Upper lobe of left lung (tissue), 6 donors: ENCODE results near the gene CCDC86. TPM values are rescaled to one million over a fixed set of nuclear protein-coding genes. Genes with fewer than 3 reads are reported as not detected.

Experiments
- ATAC-seq, 2 donors: fragments of 200-7000 bp; cut with Tn5 transposase; one replicate each; pipeline ENCODE4 v1.9.1; 2022; ENCODE audit warnings: mild to moderate bottlenecking in 2 of 2, moderate library complexity in 2 of 2; ENCODE audit not compliant: low FRiP score in 2 of 2
- DNase-seq, 2 donors: peaks; one replicate each; pipeline ENCODE4 v3.0.0-alpha.2; 2019 to 2020
- H3K27ac ChIP-seq, 4 donors: fragments of 200-600 bp; sonication (generic); one replicate each; pipeline ENCODE4 v1.5.1; 2016 to 2019
- H3K27me3 ChIP-seq, 4 donors: fragments of 200-600 bp; sonication (generic); one replicate each; pipeline ENCODE4 v1.5.1; 2017 to 2019
- H3K36me3 ChIP-seq, 4 donors: fragments of 200-600 bp; sonication (generic); one replicate each; pipeline ENCODE4 v1.5.1; 2016 to 2019
- H3K4me1 ChIP-seq, 4 donors: fragments of 200-600 bp; sonication (generic); one replicate each; pipeline ENCODE4 v1.5.1; 2018 to 2019
- H3K4me3 ChIP-seq, 4 donors: fragments of 200-600 bp; sonication (generic); one replicate each; pipeline ENCODE4 v1.5.1; 2017 to 2019; ENCODE audit warnings: mild to moderate bottlenecking in 2 of 4, moderate library complexity in 1 of 4
- H3K9me3 ChIP-seq, 4 donors: fragments of 200-600 bp; sonication (generic); one replicate each; pipeline ENCODE4 v1.5.1; 2018 to 2019
- EP300 ChIP-seq, 4 donors: sonication (generic); formaldehyde crosslinking; IDR thresholded peaks; one replicate each; pipeline ENCODE4 v1.5.1; 2017; ENCODE audit warnings: antibody characterized with exemption in 4 of 4, control low read depth in 2 of 4
- POLR2A ChIP-seq, 4 donors: fragments of 450-650 bp; IDR thresholded peaks; one replicate each; pipeline ENCODE4 v1.5.1; 2016 to 2017; ENCODE audit warnings: antibody characterized with exemption in 4 of 4, mild to moderate bottlenecking in 2 of 4
- POLR2AphosphoS5 ChIP-seq, 2 donors: sonication (generic); formaldehyde crosslinking; IDR thresholded peaks; one replicate each; pipeline ENCODE4 v1.5.1; 2017; ENCODE audit warnings: antibody characterized with exemption in 2 of 2
- whole genome bisulfite sequencing, 2 donors: methylation state at CpG; one replicate each; pipeline ENCODE4 v1.1.5; 2017 to 2018; 5-methylcytosine and 5-hydroxymethylcytosine counted together
- total RNA-seq, 6 donors: library from RNA; depleted of rRNA in 4 of 6; stranded (reverse); fragments of >200 nt in 4 of 6; gene quantifications; one replicate each; pipeline versions ENCODE4 v1.1.0 to v1.2.1, GENCODE V29; 2016 to 2021
- TF ChIP-seq, protein P1 (sequence below), 6 experiments: fragments of 450-650 bp in 4 of 6; fragments of 200-600 bp in 2 of 6; sonication (generic) in 2 of 6; IDR thresholded peaks; one replicate each; pipeline ENCODE4 v1.5.1; 2016 to 2019; ENCODE audit warnings: antibody characterized with exemption in 6 of 6
- donor health status: DM: no; HTN: no; CAD: no; lungs with moderate emphysema.
- donor health status: DM: no; HTN: yes; CAD: no; lungs with severe emphysema.

The CCDC86 gene
- total RNA-seq, 6 donors from 2014 or later, result 9.0 to 25.1 (median 17.9) TPM

DNA sequence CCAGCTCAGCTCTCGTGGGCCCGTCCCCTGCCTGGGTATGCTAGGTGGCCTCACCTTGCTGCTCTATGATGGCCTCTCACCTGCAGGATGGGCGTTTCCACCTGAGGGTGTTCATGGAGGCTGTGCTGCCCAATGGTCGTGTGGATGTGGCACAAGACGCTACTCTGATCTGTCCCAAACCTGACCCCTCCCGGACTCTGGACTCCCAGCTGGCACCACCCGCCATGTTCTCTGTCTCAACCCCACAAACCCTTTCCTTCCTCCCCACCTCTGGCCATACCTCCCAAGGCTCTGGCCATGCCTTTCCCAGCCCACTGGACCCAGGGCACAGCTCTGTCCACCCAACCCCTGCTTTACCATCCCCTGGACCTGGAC is 27.5 kb downstream of the CCDC86 start:
- ATAC-seq (no peak), DNase-seq (peak in 1 of 2 donors; percentile 15)
- Histone ChIP-seq H3K4me1 (peaks cover 0 to 22% (median 9%) of the 10 kb centered on the region in 4 donors), H3K27ac (no peak overlapping the region), H3K36me3 (no peaks in the 10 kb centered on the region), H3K27me3 (no peaks in the 10 kb centered on the region), H3K9me3 (no peaks in the 10 kb centered on the region), H3K4me3 (no peak overlapping the region)
- 89 to 90% methylated on average over 5 to 7 of the region's 7 CpGs for WGBS, 2 donors
- TF ChIP-seq, protein P1, sequence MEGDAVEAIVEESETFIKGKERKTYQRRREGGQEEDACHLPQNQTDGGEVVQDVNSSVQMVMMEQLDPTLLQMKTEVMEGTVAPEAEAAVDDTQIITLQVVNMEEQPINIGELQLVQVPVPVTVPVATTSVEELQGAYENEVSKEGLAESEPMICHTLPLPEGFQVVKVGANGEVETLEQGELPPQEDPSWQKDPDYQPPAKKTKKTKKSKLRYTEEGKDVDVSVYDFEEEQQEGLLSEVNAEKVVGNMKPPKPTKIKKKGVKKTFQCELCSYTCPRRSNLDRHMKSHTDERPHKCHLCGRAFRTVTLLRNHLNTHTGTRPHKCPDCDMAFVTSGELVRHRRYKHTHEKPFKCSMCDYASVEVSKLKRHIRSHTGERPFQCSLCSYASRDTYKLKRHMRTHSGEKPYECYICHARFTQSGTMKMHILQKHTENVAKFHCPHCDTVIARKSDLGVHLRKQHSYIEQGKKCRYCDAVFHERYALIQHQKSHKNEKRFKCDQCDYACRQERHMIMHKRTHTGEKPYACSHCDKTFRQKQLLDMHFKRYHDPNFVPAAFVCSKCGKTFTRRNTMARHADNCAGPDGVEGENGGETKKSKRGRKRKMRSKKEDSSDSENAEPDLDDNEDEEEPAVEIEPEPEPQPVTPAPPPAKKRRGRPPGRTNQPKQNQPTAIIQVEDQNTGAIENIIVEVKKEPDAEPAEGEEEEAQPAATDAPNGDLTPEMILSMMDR (IDR thresholded peaks at IDR 0.05), result no peak
- no peak for TF ChIP-seq POLR2A (IDR thresholded peaks at IDR 0.05)
- no peak for TF ChIP-seq EP300 (IDR thresholded peaks at IDR 0.05)
- TF ChIP-seq POLR2AphosphoS5 (IDR thresholded peaks at IDR 0.05), result no peak

DNA sequence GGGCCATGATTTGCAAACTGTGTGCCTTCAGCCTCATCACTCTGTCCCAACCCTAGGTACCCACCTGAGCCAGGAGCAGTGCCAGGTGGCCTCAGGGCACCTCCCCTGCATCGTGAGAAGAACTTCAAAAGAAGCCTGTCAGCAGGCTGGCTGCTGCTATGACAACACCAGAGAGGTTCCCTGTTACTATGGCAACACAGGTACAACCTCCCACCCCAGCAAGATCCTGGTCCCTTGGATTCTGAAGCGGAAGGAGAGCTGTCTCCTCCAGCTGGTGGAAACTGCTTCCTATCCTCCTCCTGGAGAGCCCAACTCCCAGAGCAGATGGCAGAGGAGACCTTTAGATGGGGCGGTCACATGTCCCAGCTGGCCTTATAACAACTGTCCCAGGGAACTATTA is 28.4 kb downstream of the CCDC86 start:
- H3K4me1 ChIP-seq, result peaks cover 0 to 22% (median 9%) of the 10 kb centered on the region in 4 donors
- ATAC-seq, result no peak

DNA sequence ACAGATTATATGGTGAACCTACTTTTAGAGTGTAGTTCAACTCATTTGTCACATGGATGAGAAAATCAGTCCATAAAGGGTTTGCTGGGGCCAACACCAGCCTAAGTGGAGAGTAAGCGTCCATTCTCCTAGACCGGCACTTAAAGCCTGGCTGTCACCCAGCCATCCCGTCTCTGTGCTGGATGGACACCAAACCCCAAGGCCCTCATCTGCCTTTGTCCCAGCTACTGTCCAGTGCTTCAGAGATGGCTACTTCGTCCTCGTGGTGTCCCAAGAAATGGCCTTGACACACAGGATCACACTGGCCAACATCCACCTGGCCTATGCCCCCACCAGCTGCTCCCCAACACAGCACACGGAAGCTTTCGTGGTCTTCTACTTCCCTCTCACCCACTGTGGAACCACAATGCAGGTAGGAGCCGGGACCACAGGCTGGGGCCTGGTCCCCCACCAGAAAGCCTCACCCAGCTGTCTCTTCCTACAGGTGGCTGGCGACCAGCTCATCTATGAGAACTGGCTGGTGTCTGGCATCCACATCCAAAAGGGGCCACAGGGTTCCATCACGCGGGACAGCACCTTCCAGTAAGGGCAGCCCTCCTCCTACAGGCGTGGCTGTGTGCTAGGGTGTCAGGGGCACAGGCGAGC is 28.9 kb downstream of the CCDC86 start:
- no peaks in the 10 kb centered on the region for H3K27me3 ChIP-seq
- peak in 1 of 2 donors; percentile 12 for DNase-seq
- ATAC-seq, result no peak
- no peak overlapping the region for H3K4me3 ChIP-seq
- H3K4me1 ChIP-seq, result peaks cover 0 to 22% (median 9%) of the 10 kb centered on the region in 4 donors
- 71 to 83% methylated on average over 9 to 13 of the region's 13 CpGs for WGBS, 2 donors
- H3K36me3 ChIP-seq, result no peaks in the 10 kb centered on the region
- no peaks in the 10 kb centered on the region for H3K9me3 ChIP-seq
- no peak overlapping the region for H3K27ac ChIP-seq
- TF ChIP-seq EP300 (IDR thresholded peaks at IDR 0.05), result no peak
- TF ChIP-seq, protein P1 (IDR thresholded peaks at IDR 0.05), result no peak

More for the DNA sequence above, 28.4 kb downstream of the CCDC86 start:
- TF ChIP-seq POLR2AphosphoS5 (IDR thresholded peaks at IDR 0.05) (no peak), EP300 (IDR thresholded peaks at IDR 0.05) (no peak), POLR2A (IDR thresholded peaks at IDR 0.05) (no peak)
- TF ChIP-seq, protein P1 (IDR thresholded peaks at IDR 0.05), result no peak
- no peaks in the 10 kb centered on the region for H3K27me3 ChIP-seq
- no peaks in the 10 kb centered on the region for H3K36me3 ChIP-seq
- H3K27ac ChIP-seq, result no peak overlapping the region
- no peaks in the 10 kb centered on the region for H3K9me3 ChIP-seq
- peak in 1 of 2 donors; percentile 13 for DNase-seq
- WGBS, 2 donors, result 75 to 82% methylated on average over 3 of the region's 3 CpGs
- H3K4me3 ChIP-seq, result no peak overlapping the region

DNA sequence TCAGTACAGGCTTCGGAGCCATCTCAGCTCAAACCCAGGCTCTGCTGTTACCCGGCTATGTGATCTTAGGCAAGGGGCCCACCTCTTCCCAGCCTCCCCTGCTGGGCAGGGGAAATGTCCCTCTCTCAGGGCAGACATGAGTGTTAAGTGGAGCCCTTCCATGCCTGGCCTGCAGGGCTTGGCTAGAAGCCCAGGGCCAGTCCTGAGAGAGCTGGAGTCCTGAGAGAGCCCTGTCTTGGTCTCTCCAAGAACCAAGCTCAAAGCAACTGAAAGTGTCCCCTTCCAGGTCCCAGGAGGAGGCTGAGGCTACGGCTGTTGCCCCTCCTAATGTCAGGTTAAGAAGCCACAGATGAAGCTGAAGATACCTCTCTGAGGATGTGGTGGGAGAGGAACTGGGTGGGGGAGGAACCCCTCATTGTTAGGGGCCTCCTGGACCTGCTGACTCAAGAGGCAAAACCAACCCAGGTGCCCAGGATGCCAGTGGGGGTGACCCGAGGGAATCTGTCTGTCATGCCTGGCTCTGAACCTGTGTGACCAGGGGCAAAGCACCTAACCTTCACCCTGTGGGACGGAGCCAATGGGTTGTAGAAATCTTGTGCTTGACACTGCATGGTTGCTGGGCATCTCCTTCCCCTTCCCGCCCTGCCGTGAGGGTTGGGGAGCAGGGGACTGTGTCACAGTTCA is 29.6 kb downstream of the CCDC86 start:
- Histone ChIP-seq H3K9me3 (no peaks in the 10 kb centered on the region), H3K27ac (no peak overlapping the region), H3K4me3 (no peak overlapping the region), H3K27me3 (no peaks in the 10 kb centered on the region), H3K4me1 (peaks cover 0 to 22% (median 9%) of the 10 kb centered on the region in 4 donors), H3K36me3 (no peaks in the 10 kb centered on the region)
- ATAC-seq (no peak), DNase-seq (peak in 1 of 2 donors; percentile 19)
- no peak for TF ChIP-seq POLR2AphosphoS5 (IDR thresholded peaks at IDR 0.05)
- no peak for TF ChIP-seq POLR2A (IDR thresholded peaks at IDR 0.05)
- TF ChIP-seq EP300 (IDR thresholded peaks at IDR 0.05), result no peak
- TF ChIP-seq, protein P1 (IDR thresholded peaks at IDR 0.05), result no peak
- WGBS, 2 donors, result 68 to 83% methylated on average over 3 to 7 of the region's 7 CpGs
